GM12873 (cell line): ENCODE results near the gene NPTN.

Experiments
- TF ChIP-seq, protein P1 (sequence below): IDR thresholded peaks from 2 replicates; pipeline ENCODE4 v1.5.1; 2012; ENCODE audit warnings: low read depth, mild to moderate bottlenecking, moderate library complexity, low read length, control low read depth; ENCODE audit not compliant: insufficient read depth; ENCODE audit errors: missing control alignments

NPTN gene

DNA sequence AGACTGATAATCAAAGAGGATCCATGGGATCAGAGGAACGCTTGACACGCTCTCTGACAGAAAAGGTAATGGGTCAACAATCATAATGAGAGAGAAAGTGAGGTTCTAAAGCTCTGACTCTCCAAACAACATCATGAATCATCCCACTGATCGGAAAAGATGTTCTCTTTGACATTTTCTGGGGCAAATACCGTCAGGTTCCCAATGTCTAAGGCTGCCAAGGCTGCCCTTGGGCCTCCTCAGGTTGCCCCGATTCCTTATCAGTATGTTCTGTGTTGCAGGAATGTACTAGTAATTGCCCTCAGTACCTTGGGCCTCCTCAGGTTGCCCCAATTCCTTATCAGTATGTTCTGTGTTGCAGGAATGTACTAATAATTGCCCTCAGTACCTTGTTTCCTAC, 60.9 kb downstream of the NPTN start:
- TF ChIP-seq, protein P1, sequence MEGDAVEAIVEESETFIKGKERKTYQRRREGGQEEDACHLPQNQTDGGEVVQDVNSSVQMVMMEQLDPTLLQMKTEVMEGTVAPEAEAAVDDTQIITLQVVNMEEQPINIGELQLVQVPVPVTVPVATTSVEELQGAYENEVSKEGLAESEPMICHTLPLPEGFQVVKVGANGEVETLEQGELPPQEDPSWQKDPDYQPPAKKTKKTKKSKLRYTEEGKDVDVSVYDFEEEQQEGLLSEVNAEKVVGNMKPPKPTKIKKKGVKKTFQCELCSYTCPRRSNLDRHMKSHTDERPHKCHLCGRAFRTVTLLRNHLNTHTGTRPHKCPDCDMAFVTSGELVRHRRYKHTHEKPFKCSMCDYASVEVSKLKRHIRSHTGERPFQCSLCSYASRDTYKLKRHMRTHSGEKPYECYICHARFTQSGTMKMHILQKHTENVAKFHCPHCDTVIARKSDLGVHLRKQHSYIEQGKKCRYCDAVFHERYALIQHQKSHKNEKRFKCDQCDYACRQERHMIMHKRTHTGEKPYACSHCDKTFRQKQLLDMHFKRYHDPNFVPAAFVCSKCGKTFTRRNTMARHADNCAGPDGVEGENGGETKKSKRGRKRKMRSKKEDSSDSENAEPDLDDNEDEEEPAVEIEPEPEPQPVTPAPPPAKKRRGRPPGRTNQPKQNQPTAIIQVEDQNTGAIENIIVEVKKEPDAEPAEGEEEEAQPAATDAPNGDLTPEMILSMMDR = no peak

- TF ChIP-seq, protein P1 = no peak
These were observed 61.8 kb downstream of the NPTN start for GRCh38 chr15:73571346-73571745.

- TF ChIP-seq, protein P1 = no peak
These were observed 62.7 kb downstream of the NPTN start for GRCh38 chr15:73570355-73571032.

GRCh38 chr15:73569361-73569760, 63.8 kb downstream of the NPTN start:
- TF ChIP-seq, protein P1 = no peak

GRCh38 chr15:73568564-73569280, 64.5 kb downstream of the NPTN start:
- TF ChIP-seq, protein P1 = no peak

DNA sequence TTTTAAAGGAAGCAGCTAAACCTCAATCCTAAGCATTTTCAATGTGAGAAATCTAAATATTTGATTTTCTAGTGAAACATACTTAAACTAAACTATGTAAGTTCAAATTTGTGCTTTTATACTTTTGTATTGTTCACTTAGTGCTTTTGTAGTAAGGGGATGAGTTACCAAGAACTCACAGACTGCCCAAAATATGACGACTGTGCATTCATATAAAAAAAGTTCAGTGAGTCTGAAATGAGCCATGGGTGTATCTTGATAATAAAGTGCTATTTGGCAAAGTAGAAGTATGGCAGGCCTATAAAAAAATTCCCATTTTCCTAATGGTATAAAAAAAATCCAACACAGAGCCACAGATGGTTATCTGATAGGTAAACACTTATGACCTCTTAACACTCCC, 66.2 kb downstream of the NPTN start:
- TF ChIP-seq, protein P1 = no peak

GRCh38 chr15:73564255-73564654, 68.9 kb downstream of the NPTN start:
- TF ChIP-seq, protein P1 = no peak
